ENCODE measurements around the gene HLCS.

GRCh38 chr21:36968414-36968813 lies 1.9 kb upstream of the HLCS start:
- no peak for TF ChIP-seq REST (IDR thresholded peaks at IDR 0.05; ENCODE audit: low read depth, low read length)
- TF ChIP-seq CTCF (IDR thresholded peaks at IDR 0.05) = no peak
